Adrenal gland (tissue), 12 donors: Measurements from ENCODE around the gene THSD4. TPM values are rescaled to one million over a fixed set of nuclear protein-coding genes. Genes with fewer than 3 reads are reported as not detected.
A peak's percentile ranks its signal among the peaks of the same experiment; 100 is the strongest.

Experiments used
- DNase-seq, 7 donors: peaks; one replicate each; pipeline ENCODE4 v3.0.0-alpha.2; 2019 to 2020
- H3K27ac ChIP-seq, 5 donors: fragments of 200-600 bp; sonication (generic) in 4 of 5; 1 replicate in 3 of 5; 2 replicates in 2 of 5; pipeline versions ENCODE4 v1.5.1 to v1.8.0; 2016 to 2020; ENCODE audit warnings: mild to moderate bottlenecking in 1 of 5
- H3K27me3 ChIP-seq: fragments of 200-600 bp; 2 replicates; pipeline ENCODE4 v1.8.0; 2021
- H3K36me3 ChIP-seq, 2 donors: fragments of 200-600 bp; replicated peaks in 1 of 2; 1 replicate in 1 of 2; 2 replicates in 1 of 2; pipeline versions ENCODE4 v1.5.1 to v1.8.0; 2018 to 2022
- H3K4me1 ChIP-seq, 2 donors: fragments of 200-600 bp; replicated peaks in 1 of 2; 1 replicate in 1 of 2; 2 replicates in 1 of 2; pipeline versions ENCODE4 v1.5.1 to v1.8.0; 2018 to 2021
- H3K4me3 ChIP-seq, 4 donors: fragments of 200-600 bp; sonication (generic) in 3 of 4; one replicate each; pipeline ENCODE4 v1.5.1; 2016 to 2018
- H3K9me3 ChIP-seq, 3 donors: fragments of 200-600 bp; sonication (generic) in 1 of 3; replicated peaks in 1 of 3; 1 replicate in 2 of 3; 2 replicates in 1 of 3; pipeline versions ENCODE4 v1.5.1 to v1.8.0; 2016 to 2021
- CTCF ChIP-seq, 6 experiments: fragments of 450-650 bp in 4 of 6; fragments of 200-600 bp in 2 of 6; sonication (generic) in 1 of 6; IDR thresholded peaks; 1 replicate in 5 of 6; 2 replicates in 1 of 6; pipeline versions ENCODE4 v1.5.1 to v1.8.0; 2016 to 2021; ENCODE audit warnings: antibody characterized with exemption in 6 of 6, mild to moderate bottlenecking in 2 of 6, moderate library complexity in 1 of 6
- POLR2A ChIP-seq, 2 donors: fragments of 450-650 bp; IDR thresholded peaks; one replicate each; pipeline ENCODE4 v1.6.1; 2017; ENCODE audit warnings: antibody characterized with exemption in 2 of 2, mild to moderate bottlenecking in 2 of 2, moderate library complexity in 1 of 2
- WGBS, 4 donors: extraction: QIAGEN DNeasy Blood & Tissue Kit in 2 of 4; methylation state at CpG; one replicate each; pipeline versions ENCODE4 v1.1.5 to v1.1.7; 2013 to 2017; 5-methylcytosine and 5-hydroxymethylcytosine counted together
- intact Hi-C, 2 donors: fragments of 100-400 bp; cut with DNase I; formaldehyde crosslinking; loops; one replicate each; pipeline versions ENCODE4 v1.14.1 to v1.15.0; 2022 to 2023
- polyA plus RNA-seq, 3 donors: library from polyadenylated mRNA; stranded (reverse); fragments of 200-250 nt in 2 of 3; fragments of 350-450 nt in 1 of 3; fragmentation: Illumina TruSeq in 1 of 3; extraction: RNeasy Lipid Tissue Mini Kit (QIAGEN cat#74804) in 1 of 3; gene quantifications; one replicate each; pipeline ENCODE4 v1.2.3, GENCODE V29; 2013 to 2014
- total RNA-seq, 9 donors: library from RNA; depleted of rRNA in 4 of 9; stranded (reverse); fragments of >200 nt in 4 of 9; fragments of 120-200 nt in 1 of 9; fragmentation: NEBNext Ultra II Directional in 1 of 9; extraction: Animal tissue kit (Norgen Biotek cat#: 25700) in 1 of 9; gene quantifications; one replicate each; pipeline versions ENCODE4 v1.1.0 to v1.2.4, GENCODE V29; 2013 to 2023
- donor health status: healthy with polysubstance abuse.
- donor health status: Bipolar disorder and iron deficiency.
- donor health status: DM: yes; HTN: yes; CAD: no.
- donor health status: DM: no; HTN: no; CAD: no.
- donor health status: DM: no; HTN: no; CAD: no.
- donor health status: DM: yes; HTN: yes; CAD: no.

THSD4 gene
- total and polyA plus RNA-seq, 12 donors = 5.3 to 53.2 (median 23.2) TPM

GRCh38 chr15:71116366-71116765, 1.1 kb downstream of the THSD4 start:
- Histone ChIP-seq H3K36me3 (no peaks in the 10 kb centered on the region), H3K4me1 (no peaks in the 10 kb centered on the region), H3K27me3 (no peaks in the 10 kb centered on the region), H3K27ac (peak overlapping the region in 1 of 5 donors; percentile 59), H3K4me3 (peak overlapping the region in 1 of 4 donors; percentile 80), H3K9me3 (no peaks in the 10 kb centered on the region)
- intact Hi-C loops = loop anchor here in 1 of 2 donors (5.0 to 10.0 kb wide), 2 partner anchors 128 to 326 kb away; no protein-coding TSS in a partner anchor
- WGBS, 4 donors = 57 to 72% (median 63%) methylated on average over 13 of the region's 13 CpGs
- TF ChIP-seq CTCF (IDR thresholded peaks at IDR 0.05) (no peak), POLR2A (IDR thresholded peaks at IDR 0.05) (no peak)
- peak in 1 of 7 donors; percentile 13 for DNase-seq

- Histone ChIP-seq H3K4me1 (no peaks in the 10 kb centered on the region), H3K36me3 (no peaks in the 10 kb centered on the region), H3K9me3 (no peaks in the 10 kb centered on the region), H3K27me3 (no peaks in the 10 kb centered on the region), H3K4me3 (no peak overlapping the region), H3K27ac (no peak overlapping the region)
- no peak for DNase-seq
- TF ChIP-seq POLR2A (IDR thresholded peaks at IDR 0.05) (no peak), CTCF (IDR thresholded peaks at IDR 0.05) (no peak)
- intact Hi-C loops = loop anchor here in 1 of 2 donors (5.0 to 10.0 kb wide), 2 partner anchors 128 to 325 kb away; no protein-coding TSS in a partner anchor
- WGBS, 4 donors = 85 to 93% (median 87%) methylated on average over 3 of the region's 3 CpGs
These were observed 1.7 kb downstream of the THSD4 start for GRCh38 chr15:71116942-71117341.

- Histone ChIP-seq H3K36me3 (no peaks in the 10 kb centered on the region), H3K4me1 (no peaks in the 10 kb centered on the region), H3K27ac (no peak overlapping the region), H3K9me3 (no peaks in the 10 kb centered on the region), H3K27me3 (no peaks in the 10 kb centered on the region), H3K4me3 (no peak overlapping the region)
- 84 to 87% (median 86%) methylated on average over 7 of the region's 7 CpGs for WGBS, 4 donors
- TF ChIP-seq CTCF (IDR thresholded peaks at IDR 0.05) = no peak
- intact Hi-C loops = loop anchor here in 1 of 2 donors (5.0 to 10.0 kb wide), 2 partner anchors 127 to 324 kb away; no protein-coding TSS in a partner anchor
- DNase-seq = no peak
These were observed 2.5 kb downstream of the THSD4 start for GRCh38 chr15:71117714-71118305.

- intact Hi-C loops = loop anchor here in 1 of 2 donors (5.0 to 10.0 kb wide), 2 partner anchors 126 to 324 kb away; no protein-coding TSS in a partner anchor
- H3K4me3 ChIP-seq = no peak overlapping the region
- TF ChIP-seq POLR2A (IDR thresholded peaks at IDR 0.05) (no peak), CTCF (IDR thresholded peaks at IDR 0.05) (no peak)
- no peak for DNase-seq
- H3K27me3 ChIP-seq = no peaks in the 10 kb centered on the region
- no peaks in the 10 kb centered on the region for H3K4me1 ChIP-seq
- H3K36me3 ChIP-seq = no peaks in the 10 kb centered on the region
- H3K27ac ChIP-seq = no peak overlapping the region
- 88 to 98% (median 96%) methylated on average over 5 of the region's 5 CpGs for WGBS, 4 donors
- no peaks in the 10 kb centered on the region for H3K9me3 ChIP-seq
These were observed 3.1 kb downstream of the THSD4 start for GRCh38 chr15:71118345-71118744.
